NCI-H748 treated with DMSO at 0.1 percent for 48 hours (cell line): ENCODE measurements around the gene XPR1.

Experiments used
- DNase-seq: peaks from one replicate; lab custom pipeline; 2025; lab: John Stamatoyannopoulos, UW

The XPR1 gene

DNA sequence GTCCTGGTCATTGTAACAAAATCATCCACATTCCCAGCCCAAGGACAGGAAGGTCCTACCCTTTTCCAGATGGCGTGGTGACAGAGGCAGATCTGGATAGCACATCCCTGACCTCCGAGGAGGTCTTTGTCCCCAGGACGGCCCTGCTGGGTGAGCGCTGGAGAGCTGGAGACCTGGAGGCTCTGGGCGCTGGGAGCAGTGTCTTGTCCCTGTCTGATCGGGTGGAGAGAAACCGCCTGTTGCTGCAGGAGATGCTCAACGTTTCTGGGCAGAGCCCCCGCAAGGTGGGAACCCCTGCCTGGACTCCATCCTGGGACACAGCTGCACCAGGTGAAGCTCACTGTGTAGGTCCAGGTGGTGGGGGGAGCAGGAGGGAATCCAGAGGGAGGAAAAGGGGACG is 284.9 kb downstream of the XPR1 start:
- no peak for DNase-seq

DNA sequence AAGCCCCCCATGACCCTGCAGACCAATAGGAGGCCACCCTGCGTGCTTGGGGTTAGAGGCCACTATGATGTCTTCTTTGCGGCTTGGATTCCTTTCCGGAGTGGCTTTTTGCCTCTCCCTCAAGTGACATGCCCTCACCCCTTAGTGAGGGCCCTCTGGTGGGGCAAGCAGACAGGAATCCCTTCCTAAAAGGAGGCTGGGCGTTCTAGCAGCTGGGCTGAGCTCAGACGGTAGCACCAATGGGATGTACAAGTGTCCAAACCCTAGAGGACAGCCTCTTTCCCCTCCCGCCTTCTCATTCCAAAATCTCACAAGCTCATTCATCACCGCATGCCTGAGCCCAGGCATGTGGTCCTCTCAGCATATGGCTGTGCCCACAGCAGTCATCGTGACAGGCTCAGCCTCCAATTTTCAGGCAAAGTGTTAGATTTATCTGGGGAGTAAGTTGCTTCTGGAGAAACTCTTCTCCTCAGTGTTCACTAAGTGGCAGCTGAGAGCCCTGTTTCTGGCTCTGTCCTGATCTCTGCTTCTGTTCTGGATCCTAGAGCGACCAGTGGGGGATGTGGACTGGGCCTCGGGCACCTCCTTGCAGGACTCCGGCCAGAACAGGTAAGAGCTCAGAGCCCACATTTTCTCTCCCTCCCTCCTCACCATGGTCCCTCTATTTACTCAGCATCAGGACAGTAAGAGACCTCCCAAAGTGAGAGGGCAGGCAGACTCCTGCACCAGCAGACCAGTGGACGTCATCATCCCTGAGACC is 285.7 kb downstream of the XPR1 start:
- no peak for DNase-seq

DNA sequence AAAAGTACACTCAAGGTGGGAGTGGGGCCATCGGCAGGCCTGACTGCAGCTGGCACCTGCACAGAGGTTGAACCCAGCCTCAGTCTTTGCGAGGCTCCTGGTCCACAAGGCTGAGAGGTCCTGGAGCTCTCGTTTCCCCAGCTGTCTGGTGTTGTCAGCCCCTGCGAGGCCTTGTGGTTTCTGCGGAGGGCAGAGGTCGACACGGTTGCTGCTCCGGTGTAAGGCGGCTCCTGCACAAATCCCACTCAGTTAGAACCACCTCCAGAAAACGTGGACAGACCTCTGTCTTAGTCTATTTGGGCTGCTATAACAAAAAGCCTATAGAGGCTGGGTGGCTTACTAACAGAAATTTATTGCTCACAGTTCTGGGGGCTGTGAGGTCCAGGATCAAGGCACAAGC is 286.7 kb downstream of the XPR1 start:
- no peak for DNase-seq

DNA sequence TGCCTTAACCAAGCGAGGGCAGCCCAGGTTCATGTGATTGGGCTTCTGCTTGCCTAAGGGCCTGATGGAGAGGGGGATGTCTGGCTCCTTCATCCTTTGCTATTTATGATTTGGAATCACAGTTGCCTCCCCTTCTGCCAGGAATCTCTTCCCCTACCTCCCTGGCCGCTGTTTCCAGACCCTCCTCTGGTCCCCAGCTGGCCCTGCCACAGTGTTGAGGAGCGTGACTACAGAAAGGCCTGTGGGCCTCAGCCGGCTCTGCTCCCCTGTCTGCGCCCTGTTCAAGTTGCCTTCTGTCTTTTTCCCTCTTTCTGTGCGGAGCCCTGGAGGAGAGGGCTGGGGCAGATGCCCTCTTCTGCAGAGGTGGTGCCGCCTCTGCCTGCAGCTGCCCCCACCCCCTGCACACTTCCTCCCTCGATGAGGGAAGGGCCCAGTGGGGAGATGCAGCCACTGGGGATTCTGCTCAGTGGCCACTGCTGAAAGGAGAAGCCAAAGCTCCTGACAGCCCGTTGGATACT is 287.4 kb downstream of the XPR1 start:
- no peak for DNase-seq

DNA sequence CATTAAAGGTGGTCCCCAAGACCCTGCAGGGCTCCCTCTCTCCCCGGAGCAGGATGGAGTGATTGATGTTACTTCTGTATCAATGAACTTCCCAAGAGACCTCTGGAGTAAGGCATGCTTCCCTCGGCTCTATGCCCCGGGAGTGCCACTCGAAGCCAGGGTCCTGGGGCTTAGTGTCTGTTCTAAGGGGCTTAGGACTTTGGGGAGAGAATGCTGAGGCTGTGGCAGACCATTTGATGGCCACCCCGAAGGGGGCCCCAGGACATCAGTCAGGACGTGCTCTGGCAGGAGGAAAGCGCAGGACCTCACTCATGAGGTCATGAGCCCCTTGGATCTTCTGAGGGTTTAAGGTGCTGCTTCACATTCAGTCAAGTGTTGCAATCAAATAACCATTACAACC is 288.4 kb downstream of the XPR1 start:
- no peak for DNase-seq

DNA sequence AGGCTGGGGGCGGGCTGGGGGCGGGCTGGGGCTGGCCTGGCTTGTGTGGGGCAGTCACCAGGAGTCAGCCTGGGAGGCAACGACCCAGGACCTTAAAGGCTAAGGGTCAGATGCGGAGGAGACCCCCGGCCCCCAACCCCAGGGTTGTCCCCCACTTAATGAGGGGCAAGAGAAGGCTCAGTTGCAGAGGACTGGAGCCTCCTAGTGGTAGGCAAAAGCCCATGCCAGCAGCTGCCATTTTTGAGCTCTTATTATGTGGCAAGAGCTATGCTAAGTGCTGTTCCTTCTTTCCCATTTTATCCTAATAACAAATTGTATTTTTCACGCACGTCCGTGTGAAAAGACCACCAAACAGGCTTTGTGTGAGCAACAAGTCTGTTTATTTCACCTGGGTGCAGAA is 288.9 kb downstream of the XPR1 start:
- DNase-seq, result no peak

DNA sequence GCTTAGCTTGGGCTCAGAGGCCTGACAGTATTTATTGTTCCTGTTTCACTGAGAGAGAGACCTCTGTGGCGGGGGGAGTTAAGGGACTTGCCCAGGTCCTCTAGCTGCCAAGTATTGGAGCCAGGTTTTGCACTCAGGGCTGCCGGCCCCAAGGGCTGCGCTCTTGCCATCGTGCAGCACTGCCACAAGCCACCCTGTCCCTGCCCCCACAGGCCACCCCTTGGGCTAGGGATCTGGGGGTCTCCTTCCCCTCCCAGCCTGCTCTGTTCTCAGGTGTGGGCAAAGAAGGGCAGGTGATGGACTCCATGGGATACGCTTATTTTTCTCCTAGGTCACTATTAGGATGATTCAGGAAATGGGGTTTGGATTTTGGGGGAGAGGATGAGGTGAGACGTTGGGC is 289.6 kb downstream of the XPR1 start:
- DNase-seq, result no peak

DNA sequence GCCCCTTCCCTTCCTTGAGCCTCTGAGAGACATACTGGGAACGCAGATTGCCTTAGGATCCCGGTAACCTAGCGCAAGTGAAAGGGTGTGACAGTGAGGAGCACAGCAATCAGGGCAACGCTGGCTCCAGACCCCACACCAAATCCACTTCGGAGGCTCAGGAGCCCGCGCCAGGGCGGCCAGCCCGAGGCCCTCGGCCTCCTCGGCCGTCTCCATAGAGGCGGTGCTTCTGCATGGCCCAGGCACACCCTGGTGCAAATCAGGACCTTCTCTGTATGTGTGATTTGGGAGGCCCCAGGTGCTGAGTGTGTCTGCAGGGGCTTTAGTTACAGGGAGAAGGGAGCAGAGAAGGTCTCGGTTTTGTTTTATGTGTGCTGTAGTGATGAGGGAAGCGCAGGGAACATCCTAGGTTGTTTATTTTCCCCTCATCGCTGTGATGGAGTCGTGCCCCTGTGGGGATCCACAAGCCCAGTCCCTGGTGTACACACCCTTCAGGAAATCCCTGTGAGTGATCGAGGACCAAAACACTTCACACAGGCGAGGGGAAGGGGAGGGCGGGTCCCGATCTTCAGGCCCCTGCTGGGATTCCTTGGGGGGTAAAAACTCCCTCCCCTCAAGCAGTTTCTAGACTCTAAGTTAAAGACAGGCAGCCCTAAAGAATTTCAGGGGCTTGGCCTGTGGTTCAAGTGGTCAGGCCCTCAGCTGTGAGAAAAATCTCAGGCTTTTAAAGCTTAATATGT is 290.2 kb downstream of the XPR1 start:
- DNase-seq, result no peak

DNA sequence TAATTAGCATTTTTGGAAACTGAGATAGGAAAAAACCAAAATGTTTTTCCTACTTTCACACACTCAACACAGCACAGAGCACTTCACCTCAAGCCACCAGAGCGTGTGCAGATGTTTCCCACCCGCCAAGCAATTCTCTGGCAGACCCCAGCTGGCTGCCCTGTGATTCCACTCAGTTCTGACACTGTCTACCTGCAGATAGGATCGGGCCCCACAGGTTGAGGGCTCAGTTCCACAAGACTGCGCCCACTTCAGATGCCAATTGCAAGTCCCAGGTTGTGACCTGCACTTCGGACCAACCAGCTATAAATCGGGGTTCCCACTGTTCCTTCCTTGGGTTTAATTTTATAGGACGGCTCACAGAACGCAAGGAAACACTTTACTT is 290.8 kb downstream of the XPR1 start:
- no peak for DNase-seq

DNA sequence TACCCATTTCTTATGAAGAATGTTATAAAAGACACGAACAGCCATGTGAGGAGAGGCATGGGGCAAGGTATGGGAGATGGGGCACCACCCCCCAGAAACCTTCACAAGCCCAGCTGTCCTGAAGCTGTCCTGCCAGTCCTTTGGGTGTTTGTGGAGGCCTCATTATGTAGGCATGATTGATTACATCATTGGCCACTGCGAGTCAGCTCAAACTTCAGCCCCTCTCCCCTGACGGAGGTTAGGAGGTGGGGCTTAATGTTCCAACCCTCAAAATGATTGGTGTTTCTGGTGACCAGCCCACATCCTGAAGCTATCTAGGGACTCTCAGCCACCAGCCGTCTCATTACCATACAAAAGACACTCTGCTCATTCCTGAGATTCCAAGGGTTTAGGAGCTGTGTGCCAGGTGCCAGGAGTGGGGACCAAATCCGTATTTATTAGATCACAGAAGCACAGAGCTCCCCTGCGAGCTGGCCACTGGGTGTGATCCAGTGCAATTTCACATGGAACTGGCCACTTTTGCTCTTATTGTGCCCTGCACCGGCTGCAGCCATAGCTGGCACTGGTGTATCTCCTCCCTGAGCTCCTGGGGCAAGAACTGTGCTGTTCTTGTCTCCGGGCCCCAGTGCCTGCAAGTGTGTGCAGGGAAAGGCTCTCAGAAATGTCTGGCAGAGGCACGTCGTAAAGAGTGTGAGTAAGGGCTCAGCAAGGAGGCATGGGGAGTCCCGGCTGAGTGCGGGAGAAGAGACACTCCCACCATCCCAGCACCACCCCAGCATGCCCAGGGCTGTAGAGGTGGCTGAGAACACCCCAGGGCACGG is 291.4 kb downstream of the XPR1 start:
- DNase-seq, result no peak

DNA sequence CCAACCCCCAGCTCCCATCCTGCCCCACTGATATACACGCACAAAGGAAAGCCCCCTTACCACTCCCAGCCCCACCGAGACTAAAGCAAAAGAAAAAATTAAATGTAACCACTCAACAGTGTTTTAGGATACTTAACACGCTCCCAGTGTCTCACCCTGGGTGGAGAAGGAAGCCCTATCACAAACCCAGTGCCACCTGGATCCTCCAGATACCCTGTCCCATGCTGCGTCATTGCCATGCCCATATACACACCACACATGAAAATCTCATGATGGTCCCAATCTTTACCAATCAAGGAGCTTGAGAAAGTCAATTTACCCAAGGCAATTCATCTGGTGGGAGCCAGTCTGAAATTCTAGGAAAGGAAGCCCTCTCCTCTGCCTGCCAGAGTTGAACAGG is 292.1 kb downstream of the XPR1 start:
- no peak for DNase-seq

DNA sequence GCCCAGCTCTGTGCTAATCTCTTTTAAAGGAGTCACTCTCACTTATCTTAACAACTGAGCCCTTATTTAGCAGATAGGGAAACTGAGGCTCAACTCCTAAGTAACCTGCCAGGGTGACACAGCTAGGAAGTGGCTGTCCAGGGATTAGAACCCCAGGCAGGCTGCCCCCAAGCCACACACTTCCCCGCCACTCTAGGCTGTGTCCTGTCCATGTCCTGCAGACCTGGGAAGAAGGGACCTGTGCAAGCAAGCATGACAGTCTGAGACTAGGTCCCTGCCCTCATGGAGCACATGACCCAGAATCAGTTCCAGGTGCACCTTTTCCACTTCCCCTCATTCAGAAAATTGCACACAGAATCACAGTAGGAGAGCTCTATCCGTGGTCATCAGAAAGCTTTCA is 293.1 kb downstream of the XPR1 start:
- no peak for DNase-seq

DNA sequence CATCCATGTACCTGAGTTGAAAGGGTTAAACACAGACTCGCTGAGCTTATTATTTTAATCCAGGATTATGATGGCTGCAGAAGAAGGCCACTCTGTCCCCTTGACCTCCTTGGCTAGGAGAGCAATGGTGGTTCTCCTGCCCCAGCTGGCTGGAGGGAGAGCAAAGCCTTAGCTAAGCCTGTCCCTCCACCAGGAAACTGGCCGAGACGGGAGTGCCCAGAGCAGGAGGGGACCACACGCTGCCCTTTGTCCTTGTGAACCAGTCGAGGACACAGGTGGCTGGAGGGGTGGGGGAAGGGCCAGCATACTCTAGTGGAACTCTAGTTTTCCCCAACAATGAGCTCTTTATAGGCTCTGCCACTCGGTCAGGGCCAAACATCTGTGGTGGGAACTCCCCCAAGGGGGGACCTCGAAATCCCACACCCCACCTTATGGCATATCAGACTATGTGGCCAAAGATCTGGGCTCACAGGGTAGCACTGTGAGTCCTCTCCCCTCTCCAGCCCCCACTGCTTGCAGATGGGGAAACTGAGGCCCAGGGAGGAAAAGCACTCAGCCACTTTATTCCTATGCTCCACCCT is 293.7 kb downstream of the XPR1 start:
- no peak for DNase-seq

DNA sequence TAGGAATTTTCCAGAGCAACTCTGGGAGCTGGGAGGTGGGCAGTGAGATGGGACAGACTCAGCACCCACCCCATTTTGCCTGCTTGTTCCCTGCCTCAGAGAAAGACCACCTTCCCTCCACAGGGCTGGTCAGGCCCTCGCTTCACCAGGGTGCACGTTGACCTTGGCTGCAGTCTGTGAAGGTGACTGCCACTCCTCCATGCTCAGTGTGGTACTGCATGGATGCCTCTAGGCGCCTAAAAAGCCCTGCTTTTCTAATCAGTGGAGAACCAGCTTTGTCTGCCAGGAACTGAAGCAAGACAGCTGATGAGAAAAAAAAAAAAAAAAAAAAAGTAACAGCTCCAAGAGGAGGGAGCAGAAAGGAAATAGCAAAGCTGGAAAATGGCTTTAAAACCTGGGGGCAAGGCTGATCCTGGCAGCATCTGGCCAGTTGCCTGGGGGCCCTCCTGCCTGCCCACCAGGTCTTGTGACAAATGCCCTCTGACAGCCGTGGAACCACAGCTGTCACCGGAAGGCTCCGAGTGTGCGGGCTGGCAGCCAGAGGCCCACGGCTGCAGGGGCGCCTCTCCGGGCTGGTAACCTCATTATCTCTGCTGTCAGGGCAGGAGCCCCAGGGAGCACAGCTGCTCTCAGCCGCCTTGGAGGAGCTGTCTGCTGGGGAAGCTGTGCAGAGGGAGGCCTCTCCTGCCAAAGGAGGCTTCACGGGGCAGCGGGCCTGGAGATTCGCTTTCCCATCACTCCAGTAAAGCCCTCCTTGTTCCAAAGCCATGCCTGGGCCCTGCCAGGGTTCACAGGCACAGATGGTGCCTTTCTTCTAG is 294.6 kb downstream of the XPR1 start:
- no peak for DNase-seq

DNA sequence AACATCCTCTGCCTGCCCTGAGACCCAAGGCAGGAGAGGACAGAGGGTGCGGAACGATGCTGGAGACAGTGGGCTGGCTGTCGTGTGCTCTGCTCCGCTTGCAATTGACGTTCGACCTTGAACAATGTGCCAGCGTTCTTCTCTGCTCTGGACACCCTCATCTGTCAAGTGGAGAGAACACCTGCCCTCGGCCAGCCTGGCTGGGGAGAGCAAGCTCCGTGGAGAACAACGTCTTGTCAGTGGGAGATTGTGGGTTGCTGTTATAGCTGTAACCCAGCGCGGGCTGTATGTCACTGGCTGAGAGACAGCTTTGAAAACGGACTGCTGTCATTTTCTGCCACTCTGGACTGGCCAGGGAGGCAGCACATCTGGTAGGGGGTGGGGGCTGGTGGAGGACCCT is 295.5 kb downstream of the XPR1 start:
- DNase-seq, result no peak

DNA sequence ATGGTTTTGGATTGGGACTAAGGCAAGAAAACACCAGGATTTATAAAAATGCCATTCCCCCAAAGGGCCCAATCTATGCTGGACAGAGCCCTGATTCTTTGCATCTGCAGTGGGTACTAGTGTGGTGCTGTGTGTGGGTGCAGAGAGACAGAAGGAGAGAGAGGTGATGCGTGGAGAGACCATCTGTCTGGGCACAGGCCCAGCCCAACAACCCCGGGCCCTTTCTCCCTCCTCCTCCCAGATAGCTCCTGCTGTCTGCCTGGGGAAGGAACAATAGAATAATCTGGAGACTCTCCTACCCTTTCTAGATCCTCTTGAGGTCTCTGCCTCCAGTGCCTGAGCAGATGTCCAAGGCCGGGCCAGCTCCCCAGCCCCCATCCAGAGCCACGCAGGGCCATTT is 296.0 kb downstream of the XPR1 start:
- DNase-seq, result no peak

DNA sequence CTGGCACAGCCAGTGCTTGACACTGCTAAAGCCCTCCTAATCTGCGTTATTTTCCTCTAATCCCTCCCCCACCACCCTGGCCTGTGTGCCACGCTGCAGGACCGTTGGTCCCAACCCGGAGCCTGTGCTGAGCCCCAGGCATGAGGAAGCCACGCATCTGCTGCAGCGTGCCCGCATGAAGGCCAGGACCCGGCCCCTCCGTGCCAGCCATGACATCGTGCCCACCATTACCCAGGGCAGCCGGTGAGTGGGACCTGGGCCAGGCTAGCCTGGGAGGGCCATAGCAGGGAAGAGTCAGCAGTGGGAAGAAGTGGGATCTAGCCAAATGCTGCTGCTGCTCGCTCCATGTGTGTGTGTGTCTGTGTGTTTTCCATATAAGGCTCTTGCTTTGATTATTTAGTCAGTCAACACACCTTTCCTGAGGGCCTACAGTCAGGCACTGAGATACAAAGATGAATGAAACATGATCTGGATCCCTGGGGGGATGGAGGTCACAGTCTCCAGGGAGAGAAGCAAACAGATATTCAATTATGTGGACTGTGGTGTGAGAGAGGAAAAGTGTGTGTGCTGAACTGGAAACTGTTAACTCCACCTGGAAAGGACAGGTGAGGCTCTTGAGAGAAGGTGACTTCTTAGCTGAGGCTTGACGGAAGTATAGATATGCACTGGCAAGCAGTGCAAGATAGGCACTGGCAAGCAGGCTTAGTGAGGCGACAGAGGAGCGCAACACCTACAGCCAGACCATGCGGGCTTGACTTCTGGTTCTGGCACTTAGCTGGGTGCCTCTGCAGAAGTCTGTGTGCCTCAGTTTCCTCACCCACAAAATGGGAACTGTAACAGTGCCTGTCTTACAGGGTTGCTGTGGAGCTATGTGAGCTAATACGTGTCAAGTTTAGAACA is 296.8 kb downstream of the XPR1 start:
- no peak for DNase-seq

DNA sequence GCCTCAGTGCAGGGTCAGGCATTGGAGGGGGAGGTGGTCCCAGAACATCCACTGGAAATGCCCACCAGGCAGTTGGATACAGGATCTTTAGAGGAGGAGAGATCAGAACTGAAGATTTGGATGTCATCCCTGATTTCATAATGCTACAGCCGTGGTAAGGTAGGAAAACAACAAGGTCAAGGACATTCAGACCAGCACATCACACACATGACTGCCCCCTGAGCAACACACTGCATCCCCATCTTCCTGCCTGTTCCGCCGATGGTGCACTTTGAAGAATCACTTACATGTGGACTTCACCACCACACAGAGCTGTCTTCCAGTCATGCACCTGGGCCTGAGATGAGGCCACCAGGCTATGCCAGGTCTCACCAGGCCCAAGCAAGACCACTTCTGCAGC is 297.6 kb downstream of the XPR1 start:
- no peak for DNase-seq

DNA sequence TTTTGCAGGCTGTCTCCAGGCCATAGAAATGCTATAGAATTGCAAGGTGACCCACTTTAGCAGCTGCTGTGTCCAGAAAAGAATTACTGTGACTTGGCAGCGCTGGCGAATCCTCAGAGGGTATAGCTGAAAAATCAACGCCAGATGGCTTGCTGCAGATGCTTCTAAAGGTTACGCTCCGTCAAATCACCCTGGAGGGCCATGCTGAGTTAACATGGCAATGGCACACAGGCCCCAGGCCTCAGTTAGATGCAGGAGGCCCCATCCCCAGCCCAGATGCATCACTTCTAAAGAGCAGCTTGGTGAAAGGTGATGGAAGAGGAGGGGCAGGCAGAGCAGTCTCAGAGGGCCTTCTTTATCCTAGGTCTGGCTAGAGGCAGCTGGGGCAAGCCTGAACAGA is 298.9 kb downstream of the XPR1 start:
- no peak for DNase-seq

DNA sequence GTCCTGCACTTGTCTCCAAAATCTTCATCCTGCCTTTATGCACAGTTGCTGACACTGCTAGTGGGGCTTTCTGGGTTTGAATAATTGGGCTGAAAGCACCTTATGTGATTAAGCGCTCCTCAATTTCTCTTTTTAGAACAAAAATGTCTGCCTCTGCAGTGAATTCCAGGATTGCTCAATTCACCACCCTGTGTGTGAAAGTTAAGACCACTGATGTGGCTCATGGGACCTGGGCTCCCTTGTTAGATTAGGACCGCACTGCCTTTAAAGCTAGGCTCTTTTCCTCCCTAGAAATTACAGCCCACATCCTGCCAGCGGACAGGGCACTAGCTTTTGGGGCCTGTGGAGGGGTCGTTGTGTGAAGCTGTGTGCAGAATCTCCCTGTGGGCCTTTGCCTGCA is 299.7 kb downstream of the XPR1 start:
- DNase-seq, result no peak
